Globus pallidus (tissue), 1 donor: ENCODE measurements around the gene FKBP6.
"Not testable (repeated sequence)": the region's sequence is repeated elsewhere in the genome, so short reads cannot be mapped to it uniquely, and the experiment has no call there.

Experiments
- DNase-seq: peaks from one replicate; pipeline ENCODE4 v3.0.0-alpha.2; 2015; ENCODE audit warnings: low spot score

Gene FKBP6

GRCh38 chr7:73358590-73359275 lies 30.8 kb downstream of the FKBP6 start:
- no peak for DNase-seq

- no peak for DNase-seq
These were observed 31.3 kb downstream of the FKBP6 start for GRCh38 chr7:73359306-73359705.

GRCh38 chr7:73359746-73360375 lies 31.9 kb downstream of the FKBP6 start:
- no peak for DNase-seq

GRCh38 chr7:73360590-73360989 lies 32.6 kb downstream of the FKBP6 start:
- DNase-seq, result not testable (repeated sequence)

- DNase-seq, result no peak
These were observed 35.5 kb downstream of the FKBP6 start for GRCh38 chr7:73363225-73364005.

- no peak for DNase-seq
These were observed 36.2 kb downstream of the FKBP6 start for GRCh38 chr7:73364006-73364728.

- no peak for DNase-seq
These were observed 38.2 kb downstream of the FKBP6 start for GRCh38 chr7:73366127-73366526.

GRCh38 chr7:73366990-73367389 lies 39.0 kb downstream of the FKBP6 start:
- DNase-seq, result no peak

GRCh38 chr7:73369009-73369408 lies 41.0 kb downstream of the FKBP6 start:
- DNase-seq, result no peak

GRCh38 chr7:73369622-73370021 lies 41.7 kb downstream of the FKBP6 start:
- DNase-seq, result no peak

- no peak for DNase-seq
These were observed 45.8 kb downstream of the FKBP6 start for GRCh38 chr7:73373741-73374140.

GRCh38 chr7:73376262-73376661 lies 48.3 kb downstream of the FKBP6 start:
- DNase-seq, result not testable (repeated sequence)

GRCh38 chr7:73376671-73377412 lies 48.9 kb downstream of the FKBP6 start:
- no peak for DNase-seq

- DNase-seq, result not testable (repeated sequence)
These were observed 49.6 kb downstream of the FKBP6 start for GRCh38 chr7:73377413-73378200.

- no peak for DNase-seq
These were observed 55.1 kb downstream of the FKBP6 start for GRCh38 chr7:73382934-73383503.

GRCh38 chr7:73387221-73387828 lies 59.4 kb downstream of the FKBP6 start:
- no peak for DNase-seq

GRCh38 chr7:73387908-73388414 lies 60.0 kb downstream of the FKBP6 start:
- no peak for DNase-seq

- no peak for DNase-seq
These were observed 63.4 kb downstream of the FKBP6 start for GRCh38 chr7:73391396-73391795.

GRCh38 chr7:73394422-73394821 lies 66.5 kb downstream of the FKBP6 start:
- DNase-seq, result no peak
